Stimulated activated CD8-positive, alpha-beta memory T cell treated with anti-CD3 and anti-CD28 coated beads, Interleukin-2, amount 100 ng/mL, for 1 hour (primary cell): ENCODE measurements around the gene MOSPD3.

Experiments
- DNase-seq, 2 donors: peaks; one replicate each; pipeline ENCODE4 v3.0.0-alpha.2; 2020; ENCODE audit warnings: low read depth in 2 of 2

MOSPD3 gene

DNA sequence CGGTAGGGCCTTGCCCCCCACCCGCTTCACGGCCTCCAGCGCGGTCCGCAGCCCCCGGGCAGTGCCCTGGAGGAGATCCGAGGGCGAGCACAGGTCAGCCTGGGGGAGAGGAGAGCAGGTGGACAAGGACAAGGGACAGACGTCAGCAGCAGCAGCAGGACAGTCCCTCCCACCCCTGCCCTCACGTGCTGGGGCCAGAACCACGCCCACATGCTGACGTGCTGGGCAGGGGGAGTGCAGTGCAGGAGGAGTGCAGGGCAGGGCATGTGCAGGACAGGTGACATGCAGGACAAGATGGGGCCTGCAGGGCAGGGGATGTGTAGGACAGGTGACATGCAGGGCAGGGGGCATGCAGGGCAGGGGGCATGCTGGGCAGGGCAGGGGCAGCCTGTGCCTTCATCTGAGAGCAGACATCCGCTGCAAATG, 37.1 kb upstream of the MOSPD3 start:
- DNase-seq = no peak

DNA sequence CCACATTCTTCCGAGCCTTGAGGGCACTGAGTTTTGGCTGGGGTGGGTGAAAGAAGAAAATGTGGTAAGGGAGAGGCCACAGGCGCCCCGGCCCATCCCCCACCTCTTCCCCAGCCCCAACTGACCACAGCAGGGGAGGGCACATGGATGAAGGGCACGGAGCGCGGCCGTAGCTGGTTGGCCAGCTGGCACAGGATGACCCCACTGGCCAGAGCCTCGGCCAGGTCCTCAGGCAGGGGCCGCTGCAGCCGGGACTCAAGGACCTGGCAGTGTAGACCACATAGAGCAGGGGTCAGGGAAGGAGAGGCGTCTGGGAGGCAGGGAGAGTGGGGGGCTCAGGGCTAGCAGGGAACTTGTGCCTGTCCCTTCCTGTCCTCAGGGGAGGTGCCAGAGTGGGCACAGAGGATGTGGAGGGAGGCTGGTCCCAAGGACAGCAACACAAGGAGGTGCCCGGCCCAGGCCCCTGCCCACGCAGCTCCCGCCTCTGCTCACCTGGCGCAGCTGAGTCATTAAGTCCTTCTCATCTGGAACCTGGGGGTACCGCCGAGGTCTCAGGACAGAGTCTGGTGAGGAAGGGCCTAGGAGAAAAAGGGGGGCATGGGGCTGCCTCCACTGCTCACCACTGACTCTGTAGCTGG, 36.5 kb upstream of the MOSPD3 start:
- DNase-seq = no peak

DNA sequence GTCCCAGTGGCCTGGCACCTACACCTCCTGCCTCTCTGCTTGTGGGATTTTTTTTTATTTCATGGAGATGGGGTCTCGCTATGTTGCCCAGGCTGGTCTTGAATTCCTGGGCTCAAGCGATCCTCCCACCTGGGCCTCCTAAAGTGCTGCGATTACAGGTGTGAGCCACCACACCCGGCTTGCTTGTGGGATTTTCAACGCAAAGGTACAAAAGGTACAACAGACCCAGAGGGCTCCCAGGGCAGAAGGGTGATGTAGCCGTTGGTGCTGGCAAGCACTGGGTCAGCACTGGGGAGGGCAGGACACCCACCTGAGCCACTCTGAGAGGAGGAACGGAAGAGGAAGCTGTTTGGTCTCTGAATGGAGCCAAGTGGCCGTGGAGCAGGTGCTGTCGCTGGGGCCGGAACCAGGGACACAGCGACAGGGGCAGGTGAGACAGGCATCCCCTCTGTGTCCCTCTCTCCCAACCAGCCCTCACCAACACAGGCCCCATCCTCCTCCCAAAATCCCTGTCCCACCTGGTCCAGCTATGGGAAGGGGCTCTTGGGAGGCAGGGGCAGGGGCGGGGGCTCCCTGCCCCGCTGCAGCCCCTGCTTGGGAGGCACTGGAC, 35.9 kb upstream of the MOSPD3 start:
- no peak for DNase-seq

DNA sequence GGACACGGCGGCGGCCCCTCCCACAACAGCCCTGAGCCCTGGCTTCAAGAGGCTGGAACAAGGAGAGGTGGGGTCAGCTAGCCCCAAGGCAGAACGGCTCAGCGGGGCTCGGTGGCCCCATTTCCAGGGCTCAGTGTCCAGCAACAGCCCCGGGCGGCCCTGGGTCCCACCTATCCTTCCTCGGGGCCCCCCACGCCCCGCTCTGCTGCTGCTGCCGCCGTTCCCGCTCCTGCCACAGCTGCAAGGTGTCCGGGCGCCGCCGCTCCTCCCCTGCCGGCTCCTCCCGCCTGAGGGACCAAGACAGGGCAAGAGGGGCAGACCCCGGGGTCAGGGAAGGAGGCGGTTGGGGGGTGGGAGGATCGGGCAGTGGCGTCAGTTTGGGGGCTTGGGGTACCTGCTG, 35.2 kb upstream of the MOSPD3 start:
- DNase-seq = no peak

DNA sequence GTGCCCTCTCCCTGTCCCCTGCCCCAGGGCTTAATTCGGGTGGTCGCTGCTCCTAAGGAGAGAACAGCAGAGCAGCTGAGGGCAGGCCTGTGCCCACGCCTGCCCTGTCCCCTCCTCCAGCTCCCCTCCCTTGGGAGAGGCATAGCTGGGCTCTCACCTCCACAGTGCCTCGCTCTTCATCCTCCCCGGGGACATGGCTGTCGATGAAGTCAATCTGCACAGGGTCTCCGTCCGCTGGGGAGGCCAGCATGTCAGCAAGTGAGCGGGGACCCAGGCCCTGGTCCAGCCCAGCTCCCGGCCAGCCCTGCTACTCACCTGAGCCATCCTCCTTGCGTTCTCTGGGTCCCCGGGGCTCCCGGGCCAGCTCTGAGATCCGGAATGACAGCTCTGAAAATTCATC, 34.8 kb upstream of the MOSPD3 start:
- no peak for DNase-seq

DNA sequence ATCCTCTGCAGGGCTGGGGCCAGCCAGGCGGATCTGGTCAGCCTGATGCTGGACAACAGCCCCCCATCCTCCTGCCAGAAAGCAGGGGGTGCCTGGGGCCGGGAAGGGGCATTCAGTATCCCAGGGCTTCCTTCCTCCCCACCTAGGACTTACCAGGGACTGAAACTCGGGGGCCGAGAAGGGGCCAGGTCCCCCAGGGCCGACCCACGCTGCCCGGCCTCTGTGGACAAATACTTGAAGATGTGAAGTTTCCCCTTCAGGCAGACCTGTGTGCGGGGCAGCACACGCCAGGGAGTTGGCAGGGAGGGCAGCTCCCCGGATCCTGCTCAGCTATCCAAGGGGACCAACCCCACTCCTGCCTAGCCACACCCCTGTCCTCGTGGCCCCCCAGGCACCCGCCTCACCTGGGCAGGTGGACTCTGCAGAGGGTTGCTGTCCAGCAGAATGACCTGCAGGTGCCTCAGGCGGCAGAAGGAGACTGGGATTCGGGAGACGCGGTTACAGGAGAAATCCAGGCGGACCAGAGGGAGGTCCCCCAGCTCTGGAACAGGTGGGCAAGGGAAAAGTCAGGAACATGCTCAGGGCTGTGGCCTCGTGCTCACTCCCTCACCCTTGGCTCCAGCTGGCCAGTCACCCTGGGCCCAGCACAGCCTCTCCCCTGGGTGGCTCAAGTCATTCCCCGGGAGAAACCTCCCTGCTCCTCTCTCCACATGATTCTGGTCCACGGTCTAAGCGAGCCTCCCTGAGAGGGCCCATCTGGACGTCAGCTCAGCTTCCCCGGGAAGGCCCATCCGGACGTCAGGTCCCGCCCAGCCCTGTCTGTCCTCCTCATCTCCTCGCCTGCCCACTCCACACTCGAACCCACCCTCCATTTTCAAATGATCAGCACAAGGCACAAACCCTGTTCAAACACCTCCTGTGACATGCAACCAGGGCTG, 33.8 kb upstream of the MOSPD3 start:
- DNase-seq = no peak

DNA sequence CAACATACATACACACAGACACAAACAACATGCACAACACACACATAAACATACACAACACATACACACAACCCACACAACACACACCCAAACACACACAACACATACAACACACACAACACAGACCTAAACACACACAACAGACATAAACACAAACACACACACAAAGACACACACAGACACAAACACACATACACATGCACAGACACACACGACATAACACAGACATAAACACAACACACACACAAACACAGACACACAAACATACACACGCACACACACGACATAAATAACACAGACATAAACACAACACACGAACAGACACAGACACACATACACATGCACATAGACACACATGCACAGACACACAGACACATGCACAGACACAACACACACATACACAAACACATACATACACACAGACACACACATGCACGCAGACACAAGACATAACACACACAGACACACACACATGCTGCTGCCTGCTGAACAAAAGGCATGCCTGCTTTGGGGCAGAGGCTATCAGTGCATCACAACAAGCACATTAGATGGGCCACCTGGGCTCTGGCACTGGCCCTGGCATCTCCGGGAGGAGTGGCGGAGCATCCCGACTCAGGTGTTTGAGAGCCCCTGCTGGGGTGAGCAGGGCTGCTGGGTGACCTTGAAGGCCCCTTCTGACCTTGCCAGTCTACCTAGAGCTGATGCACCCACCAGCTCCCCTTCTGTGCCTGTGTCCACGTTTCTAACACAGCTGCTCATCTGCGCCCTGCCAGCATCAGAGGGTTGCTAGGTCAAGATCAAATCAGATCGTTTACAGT, 31.7 kb upstream of the MOSPD3 start:
- DNase-seq = no peak

DNA sequence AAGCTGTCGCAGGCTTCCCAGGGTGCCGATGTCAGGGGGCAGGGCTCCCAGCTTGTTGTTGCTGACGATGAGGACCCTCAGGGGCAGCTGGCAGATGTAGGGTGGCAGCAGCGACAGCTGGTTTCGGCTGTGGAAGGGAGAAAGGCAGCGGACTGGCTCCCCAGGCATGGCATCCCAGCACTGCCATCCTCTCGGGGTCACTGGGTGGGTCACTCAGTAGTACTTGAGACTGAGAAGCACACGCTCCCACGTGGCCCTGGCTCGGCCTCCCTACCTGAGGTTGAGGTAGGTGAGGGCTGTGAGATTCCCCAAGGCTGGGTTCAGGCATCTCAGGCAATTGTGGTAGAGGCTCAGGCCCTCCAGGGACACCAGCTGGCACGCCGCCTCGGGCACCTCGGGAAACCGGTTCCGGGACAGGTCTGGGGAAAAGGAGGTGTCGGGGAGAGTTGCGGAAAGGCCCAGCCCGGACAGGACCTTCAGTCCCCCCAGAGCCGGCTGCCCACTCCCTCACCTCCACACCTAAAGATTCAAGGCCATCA, 30.2 kb upstream of the MOSPD3 start:
- DNase-seq = no peak

DNA sequence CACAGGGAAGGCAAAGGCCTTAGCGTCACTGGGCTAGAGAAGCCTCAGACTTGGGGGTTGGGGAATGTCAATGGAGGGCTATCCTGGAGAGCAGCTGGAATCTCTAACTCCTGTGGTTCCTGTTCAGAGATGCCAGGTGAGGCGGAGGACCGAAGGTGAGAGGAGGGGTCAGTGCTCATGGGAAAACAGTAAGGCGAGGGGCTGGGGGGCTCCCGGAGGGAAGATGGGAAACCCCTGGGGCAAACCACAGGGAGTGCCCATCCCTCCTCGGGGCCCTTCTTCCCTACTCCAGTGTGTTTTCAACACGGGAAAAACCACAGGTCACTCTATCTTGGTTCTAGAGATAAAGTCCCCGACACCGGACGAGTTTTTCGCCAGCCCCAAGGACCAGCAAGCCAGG, 29.7 kb upstream of the MOSPD3 start:
- no peak for DNase-seq

DNA sequence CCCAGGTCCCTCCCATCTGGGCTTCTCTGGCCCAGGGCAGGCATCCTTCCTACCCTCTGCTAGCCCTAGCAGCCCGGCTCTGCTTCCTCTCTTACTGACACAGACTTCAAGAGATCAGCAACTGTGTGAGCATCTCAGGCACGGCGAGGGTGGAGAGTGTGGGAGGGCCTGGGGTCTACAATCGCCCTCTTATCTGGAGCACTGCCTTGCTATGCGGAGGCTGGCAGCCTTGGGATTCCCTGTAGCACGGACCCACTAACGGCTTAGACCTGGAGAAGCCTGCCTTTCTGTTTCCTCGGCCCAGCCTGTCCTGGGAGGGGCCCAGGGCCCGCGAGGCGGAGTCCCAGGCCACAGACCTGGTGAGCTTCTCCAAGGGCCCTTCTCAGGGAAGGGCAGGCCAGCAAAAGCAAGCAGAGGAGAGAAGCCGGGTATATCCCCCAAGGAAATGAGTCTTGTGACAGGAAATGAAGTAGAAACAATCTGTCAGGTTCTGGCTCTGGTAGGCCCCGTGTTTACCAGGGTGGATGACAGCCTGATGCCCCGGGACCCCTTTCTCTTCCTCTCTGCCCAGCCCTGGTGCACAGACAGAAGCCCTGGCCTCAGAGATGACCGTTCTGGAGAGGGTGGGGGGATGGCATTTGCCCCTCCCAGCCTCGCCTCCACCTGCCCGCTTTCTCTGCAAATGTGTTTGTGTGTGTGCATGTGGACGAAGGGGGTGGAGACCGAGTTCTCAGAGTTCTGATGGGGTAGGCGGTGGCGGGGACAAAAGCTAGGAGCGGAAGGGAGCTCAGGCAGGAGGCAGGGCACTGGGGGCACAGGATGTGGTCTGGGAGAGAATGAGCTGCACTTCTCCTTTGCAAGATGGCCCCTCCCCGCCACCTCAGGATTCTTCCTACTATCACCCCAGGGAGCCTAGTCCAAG, 28.9 kb upstream of the MOSPD3 start:
- no peak for DNase-seq

DNA sequence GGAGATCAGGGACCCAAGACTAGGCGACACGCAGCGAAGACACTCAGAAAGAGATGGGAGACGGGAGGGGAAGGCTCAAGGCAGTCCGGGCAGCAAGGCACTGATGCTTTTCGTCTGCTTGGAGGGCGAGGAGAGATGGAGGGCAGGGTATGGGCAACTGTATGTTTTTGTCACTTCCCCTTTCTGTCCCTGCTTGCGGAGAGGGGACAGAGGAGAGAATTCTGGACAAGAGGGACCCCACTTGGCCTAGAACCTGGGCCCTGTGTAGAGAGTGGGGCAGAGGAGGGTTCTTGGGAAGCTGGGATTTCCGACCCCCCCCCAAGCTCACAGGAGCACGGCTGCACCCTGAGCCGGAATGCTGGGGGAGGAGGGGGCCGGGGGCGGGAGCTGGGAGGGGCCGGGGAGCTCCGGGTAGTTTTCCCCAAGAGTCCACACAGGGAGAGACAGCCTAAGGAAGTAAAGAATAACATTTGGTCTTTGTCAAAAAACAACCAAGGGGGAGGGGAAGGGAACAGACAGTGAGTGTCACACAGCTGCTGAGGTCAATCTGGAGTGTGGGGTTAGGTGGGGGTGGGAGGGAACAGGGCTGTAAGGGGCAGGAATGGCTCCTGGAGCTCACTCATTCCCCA, 28.2 kb upstream of the MOSPD3 start:
- DNase-seq = no peak

DNA sequence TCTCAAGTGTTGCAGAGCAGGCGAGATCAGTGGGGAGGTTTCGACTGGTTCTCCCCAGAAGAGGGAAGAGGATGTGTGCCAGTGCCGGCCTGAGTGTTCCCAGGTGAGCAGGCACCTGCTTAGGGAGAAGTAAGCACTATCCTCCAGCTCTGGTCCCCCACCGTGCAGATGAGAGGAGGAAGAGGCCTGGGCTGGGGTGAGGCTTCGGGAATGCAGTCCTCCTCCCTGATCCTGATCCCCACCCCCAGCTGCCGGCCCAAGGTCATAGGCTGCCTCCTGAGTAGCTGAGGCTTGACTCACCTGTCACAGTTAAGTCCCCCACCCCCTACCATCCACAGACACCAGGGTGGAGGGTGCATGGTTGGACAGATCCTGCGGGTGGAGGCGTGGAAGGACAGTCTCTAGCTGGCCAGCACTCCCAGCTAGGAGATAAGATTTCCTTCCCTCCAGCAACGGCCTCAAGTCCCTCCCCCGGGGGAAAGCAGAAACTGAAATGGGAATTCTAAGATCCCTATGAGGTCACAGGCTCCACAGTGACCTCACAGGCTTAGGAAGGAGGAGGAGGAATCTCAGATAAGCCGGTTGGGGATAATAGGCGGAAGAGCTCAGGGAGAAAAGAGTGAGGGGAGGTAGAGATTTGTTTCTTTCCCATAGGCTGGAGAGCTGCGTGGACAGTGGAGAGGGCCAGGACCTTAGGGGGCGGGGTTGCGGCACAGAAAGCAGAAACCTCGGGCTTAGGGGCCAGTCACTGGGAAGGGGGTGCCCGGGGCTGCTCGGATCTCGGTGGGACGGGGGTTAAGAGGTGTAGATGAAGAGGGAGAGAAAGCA, 27.4 kb upstream of the MOSPD3 start:
- DNase-seq = no peak

DNA sequence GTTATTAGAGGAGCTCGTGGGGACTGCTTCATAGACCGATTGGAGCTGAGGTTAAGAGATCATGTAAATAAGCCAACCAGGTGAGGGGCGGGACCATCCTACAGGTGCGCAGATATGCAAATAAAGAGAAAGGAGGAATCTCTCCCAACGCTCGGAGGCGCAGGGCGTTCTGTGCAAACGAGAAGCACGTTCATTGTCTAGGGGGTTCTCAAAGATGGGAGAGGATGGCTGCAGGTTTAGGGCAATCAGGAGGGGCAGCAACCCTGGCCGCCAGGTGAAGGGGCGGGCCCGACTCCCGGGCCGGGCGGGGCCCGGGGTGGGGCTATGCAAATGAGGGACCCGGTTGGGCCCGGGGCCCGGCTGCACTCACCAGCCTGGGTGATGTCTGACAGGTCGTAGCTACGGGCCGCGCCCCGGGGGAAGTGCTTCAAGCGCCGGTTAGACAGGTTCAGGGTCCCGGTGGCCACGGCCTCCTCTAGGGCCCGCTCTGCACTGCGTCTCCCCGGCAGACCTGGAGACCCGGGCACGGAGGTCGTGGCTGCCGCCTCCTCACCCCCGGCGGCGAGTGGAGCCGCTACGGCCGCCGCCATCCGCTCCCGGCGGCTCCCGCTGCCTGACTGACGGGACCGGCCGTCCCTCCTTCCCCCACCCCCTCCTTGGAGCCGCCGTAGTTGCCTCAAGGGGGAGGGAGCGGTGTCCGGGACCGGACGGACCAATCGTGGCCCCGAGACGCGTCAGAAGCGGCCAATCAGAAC, 26.7 kb upstream of the MOSPD3 start, which contains the start of gene LRCH4:
Gene LRCH4, minus strand, starts transcription at position 619 of the 755 bp plus-strand sequence. Its CDS starts 29 bp downstream, at position 590.
- DNase-seq = no peak

DNA sequence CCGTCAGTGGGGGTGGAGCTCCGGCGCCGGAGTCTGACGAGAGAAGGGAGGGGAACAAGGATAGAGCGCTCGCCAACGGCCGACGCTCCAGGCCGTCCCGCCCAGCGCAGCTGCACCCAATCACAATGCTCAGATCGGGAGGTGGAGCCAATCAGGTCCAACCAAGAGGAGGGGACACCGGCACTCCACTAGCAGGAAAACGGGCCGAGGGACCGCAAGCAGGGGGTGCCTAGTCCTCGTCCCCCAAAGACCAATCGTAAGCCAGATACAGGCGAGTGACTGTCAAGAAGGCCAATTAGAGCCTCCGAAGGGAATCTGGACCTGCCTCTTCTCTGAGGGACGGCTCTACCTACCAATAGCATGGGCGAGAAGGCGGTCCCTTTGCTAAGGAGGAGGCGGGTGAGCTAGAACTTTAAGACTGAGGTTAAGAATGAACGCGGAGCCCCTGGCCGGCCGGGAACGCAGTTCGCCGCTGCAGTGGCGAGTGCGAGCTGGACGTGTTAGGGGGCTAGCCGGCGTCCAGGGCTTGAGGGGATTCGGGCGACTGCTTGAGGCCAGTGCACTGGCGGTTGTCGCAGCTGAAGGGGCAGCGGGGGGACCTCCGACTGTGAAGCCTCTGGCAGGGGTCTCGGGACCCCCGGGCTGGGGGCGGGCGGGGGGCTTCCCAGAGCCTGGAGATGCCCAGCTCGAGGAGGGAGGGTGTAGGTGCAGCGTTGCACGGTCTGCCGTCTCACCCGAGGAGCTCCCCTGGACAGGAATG, 25.9 kb upstream of the MOSPD3 start, which contains the start of gene FBXO24:
Gene FBXO24, plus strand, starts transcription at position 63 of the 760 bp plus-strand sequence. Its CDS starts 298 bp downstream, at position 361.
- DNase-seq = peak; percentile 98

DNA sequence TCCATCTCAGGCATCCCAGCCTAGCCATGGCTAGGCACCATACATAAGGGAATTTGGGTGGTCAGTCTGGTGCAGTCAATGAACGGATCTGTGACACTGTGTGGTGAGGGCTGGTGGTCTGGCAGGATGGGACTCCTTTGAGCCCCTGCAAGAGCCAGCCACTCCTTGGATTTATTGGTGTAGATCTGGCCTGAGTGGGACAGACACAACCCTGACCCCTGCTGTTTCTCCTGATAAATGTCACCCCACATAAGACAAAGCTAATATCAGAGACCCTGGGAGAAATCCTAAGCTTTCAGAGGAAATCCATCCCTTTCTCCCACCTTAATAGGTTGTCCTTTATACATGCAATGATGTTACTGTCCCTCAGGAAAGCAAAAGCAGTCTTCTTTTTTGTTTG, 23.9 kb upstream of the MOSPD3 start:
- no peak for DNase-seq

DNA sequence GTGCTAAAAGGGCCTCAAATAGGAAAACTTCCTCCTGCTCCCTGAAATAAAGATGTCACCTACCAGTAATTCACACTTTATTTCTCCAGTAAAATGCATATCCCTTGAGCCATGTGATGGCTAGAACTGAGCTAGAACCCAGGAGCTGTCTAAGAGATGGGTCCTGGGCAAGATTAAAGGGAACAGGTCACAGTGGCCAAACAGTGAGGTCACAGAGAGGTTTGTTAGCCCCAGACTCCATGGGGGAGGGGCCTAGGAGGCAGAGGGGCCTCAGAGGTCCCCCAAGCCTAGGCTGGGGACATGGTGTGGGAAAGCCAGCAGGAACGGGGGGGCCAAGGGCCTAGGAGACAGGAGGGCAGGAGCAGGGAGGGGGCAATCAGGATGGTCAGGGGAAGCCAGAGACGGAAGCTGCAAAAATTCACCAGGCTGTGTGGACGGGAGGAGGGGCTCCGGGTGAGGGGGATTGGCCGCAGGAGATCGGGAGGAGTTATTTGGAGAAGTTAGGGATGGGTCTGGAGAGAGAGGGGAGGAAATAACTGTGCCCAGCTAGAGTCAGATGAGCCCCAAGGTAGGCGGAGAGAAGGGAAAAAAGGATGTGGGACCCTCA, 22.9 kb upstream of the MOSPD3 start:
- DNase-seq = no peak
